HG02885 (cell line): Measurements from ENCODE around the gene ITPR3.

Experiments used
- ATAC-seq: cut with Tn5 transposase; IDR thresholded peaks from one replicate; pipeline ENCODE4 v1.9.1; 2021; ENCODE audit warnings: mild to moderate bottlenecking; ENCODE audit not compliant: unreplicated experiment, poor library complexity

ITPR3 gene

GRCh38 chr6:33727126-33727525, 106.0 kb downstream of the ITPR3 start:
- ATAC-seq: no peak

DNA sequence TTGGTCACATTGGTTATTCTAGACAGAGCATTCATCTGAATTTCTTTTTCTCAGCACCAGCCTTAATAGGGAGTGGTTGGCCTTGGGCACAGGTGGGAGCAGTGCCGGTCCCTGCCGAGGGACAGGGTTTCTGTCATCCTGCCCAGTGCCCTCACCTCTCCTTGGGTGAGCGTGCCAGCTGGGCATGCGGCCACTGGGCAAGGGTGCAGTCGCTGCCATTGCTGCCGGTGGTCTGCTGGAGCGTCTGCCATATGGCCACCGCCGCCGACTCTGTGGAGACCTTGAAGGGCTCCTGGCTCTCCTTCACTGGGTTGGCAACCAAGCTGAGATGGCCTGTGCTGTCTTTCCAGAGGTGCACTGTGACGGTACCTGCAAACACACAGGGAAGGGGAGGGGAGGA, 106.8 kb downstream of the ITPR3 start:
- ATAC-seq: no peak

- no peak for ATAC-seq
Measured at GRCh38 chr6:33728438-33728837, 107.3 kb downstream of the ITPR3 start.

GRCh38 chr6:33729059-33729458, 107.9 kb downstream of the ITPR3 start:
- no peak for ATAC-seq

DNA sequence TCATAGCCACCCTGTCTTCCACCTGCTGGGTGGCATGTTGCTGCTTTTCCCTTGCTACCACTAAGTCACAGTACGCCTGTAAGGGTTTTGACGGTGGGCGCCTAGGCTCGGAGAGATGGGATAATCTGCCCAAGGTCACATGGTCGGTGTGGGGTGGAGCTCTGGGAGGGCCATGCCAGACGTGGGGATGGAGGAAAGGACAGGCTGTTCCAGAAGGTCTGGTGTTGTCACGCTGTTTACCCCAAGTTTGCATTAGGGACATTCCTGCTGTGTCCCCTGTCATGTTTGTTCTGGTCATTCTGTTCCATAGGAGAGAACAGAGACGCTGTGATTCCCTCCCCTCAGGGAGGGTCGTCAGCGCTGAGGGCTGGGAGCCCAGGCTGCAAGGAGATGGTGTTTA, 109.5 kb downstream of the ITPR3 start:
- ATAC-seq: no peak

DNA sequence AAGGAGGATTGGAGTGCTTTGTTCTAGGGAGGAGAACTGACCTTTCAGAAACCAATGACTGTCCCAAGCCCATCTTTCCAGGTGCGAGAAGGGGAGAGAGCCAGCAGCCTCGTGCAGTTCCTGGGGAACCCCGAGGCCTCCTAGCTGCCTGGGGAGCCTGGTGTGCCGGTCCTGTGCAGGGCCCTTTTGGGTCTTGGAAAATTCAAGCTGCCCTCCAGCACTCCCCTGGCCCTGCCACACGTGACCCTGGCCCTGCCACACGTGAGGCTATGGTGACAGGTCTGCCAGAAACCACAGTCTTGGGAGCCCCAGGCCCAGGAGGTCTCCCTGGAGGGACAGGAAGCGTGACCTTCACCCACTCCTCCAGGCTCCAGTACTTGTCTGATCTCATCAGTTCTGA, 109.9 kb downstream of the ITPR3 start:
- no peak for ATAC-seq

DNA sequence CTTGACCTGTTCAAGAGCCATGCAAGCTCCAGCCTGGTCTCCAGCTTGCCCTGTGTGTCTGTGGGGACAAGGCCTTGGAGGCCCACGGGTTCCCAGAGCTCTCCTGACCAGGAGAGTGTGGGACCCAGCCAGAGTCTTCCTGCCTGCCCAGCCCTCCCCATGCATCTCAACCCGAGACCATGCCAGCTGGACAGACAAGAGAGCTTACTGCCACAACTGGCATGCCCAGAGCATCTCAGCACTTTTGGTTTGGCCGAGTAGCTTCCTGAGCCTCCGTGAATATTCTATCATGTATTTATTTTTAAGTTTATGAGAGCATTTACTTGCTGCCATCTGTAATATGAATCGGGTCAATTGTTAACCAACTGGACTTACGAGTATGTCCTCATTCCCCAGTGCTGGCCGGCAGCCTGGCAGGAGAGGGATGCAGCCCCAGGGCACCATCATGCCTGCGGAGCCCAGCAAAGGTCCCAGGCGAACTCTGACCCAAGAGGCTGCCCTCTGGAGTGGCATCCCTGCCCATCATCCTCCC, 110.7 kb downstream of the ITPR3 start:
- ATAC-seq: no peak

GRCh38 chr6:33732385-33732784, 111.3 kb downstream of the ITPR3 start:
- ATAC-seq: no peak

GRCh38 chr6:33732817-33733708, 111.9 kb downstream of the ITPR3 start:
- no peak for ATAC-seq

DNA sequence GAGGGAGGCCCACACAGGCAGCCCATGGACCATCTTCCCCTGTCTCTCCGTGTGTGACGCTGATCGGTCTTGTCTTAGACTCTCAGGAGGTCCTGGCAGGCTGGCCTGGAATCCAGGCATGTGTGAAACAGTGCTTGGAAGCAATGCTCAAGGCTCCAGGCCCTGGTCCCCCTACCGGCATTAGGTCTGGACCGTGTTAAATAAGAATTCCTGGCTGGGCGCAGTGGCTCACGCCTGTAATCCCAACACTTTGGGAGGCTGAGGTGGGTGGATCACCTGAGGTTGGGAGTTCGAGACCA, 112.5 kb downstream of the ITPR3 start:
- ATAC-seq: no peak

DNA sequence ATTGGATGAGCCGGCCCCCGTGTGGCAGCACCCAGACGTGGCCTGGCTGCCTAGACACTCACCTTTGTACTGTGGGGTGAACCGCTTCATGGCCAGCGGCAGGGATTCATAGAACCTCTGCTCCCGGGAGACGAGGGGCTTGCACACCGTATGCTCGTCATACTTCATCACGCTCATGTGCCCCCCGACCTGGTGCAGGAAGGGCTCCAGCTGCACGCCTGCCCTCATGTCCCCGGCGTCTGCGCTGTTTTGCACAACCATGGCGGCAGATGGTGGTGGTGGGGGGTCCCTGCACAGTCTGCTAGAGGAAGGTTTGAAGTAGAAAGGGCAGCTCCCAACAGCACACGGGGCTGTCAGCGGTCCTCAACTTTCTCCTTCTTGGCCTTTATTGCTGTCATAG, 114.1 kb downstream of the ITPR3 start:
- ATAC-seq: no peak

GRCh38 chr6:33737267-33738026, 116.3 kb downstream of the ITPR3 start:
- no peak for ATAC-seq

- ATAC-seq: no peak
Measured at GRCh38 chr6:33738153-33738552, 117.0 kb downstream of the ITPR3 start.

DNA sequence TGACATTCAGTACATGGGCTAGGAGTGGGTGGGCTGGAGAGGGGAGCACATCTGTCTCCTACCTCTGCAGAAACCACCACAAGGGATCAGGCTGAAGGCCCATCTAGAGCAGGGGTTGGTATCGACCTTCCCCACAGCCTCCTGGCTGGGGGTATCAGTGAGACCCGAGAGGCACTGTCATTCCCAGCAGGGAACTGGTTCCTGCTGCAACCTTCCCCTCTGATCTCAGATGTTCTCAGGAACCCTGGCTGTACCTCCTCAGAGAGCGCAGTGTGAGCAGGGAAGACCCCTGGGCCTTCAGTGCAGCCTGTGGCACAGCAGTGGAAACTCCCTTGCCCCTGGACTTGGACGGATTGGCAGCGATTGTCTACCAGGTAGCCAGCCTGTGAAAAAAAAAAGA, 117.8 kb downstream of the ITPR3 start:
- ATAC-seq: no peak

GRCh38 chr6:33739571-33739970, 118.4 kb downstream of the ITPR3 start:
- ATAC-seq: no peak

DNA sequence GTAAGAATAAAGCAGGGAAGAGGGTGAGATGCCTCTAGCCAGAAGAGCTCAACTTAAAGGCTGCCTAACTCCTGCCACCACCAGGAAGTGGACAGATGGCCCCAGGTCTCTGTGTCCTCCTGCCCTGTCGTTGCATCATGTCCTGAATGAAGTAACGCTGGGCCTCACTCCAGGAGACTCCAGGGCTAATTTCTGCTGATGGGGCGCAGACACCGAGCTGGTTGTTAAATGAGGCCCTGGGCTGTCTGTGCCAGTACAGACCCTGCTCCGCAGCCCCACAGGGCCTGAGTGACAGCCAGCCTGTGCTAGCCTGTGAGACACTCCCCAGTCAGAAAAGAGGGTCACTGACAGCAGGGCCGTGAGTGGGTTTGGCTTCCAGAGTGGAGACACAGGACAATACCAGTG, 119.1 kb downstream of the ITPR3 start:
- ATAC-seq: no peak

GRCh38 chr6:33740794-33741193, 119.7 kb downstream of the ITPR3 start:
- ATAC-seq: no peak

GRCh38 chr6:33742092-33742491, 121.0 kb downstream of the ITPR3 start:
- no peak for ATAC-seq

GRCh38 chr6:33742837-33743236, 121.7 kb downstream of the ITPR3 start:
- no peak for ATAC-seq

- ATAC-seq: no peak
Measured at GRCh38 chr6:33744001-33744848, 123.1 kb downstream of the ITPR3 start.
